Mucosa of descending colon (tissue), 3 donors: ENCODE measurements around the gene H6PD. TPM values are rescaled to one million over a fixed set of nuclear protein-coding genes. Genes with fewer than 3 reads are reported as not detected.

ENCODE experiments used
- ATAC-seq: fragments of 200-7000 bp; cut with Tn5 transposase; one replicate; pipeline ENCODE4 v1.9.1; 2020; ENCODE audit warnings: mild to moderate bottlenecking, moderate library complexity
- DNase-seq, 3 donors: peaks; one replicate each; pipeline ENCODE4 v3.0.0-alpha.2; 2020
- H3K36me3 ChIP-seq: fragments of 200-600 bp; one replicate; pipeline ENCODE4 v1.8.0; 2021; ENCODE audit warnings: low read depth, mild to moderate bottlenecking
- H3K4me1 ChIP-seq: fragments of 200-600 bp; one replicate; pipeline ENCODE4 v1.8.0; 2021; ENCODE audit warnings: low read depth, mild to moderate bottlenecking
- H3K4me3 ChIP-seq: fragments of 200-600 bp; one replicate; pipeline ENCODE4 v1.8.0; 2021; ENCODE audit warnings: mild to moderate bottlenecking
- H3K9me3 ChIP-seq: fragments of 200-600 bp; one replicate; pipeline ENCODE4 v1.8.0; 2021; ENCODE audit warnings: mild to moderate bottlenecking
- CTCF ChIP-seq: fragments of 200-600 bp; IDR thresholded peaks from one replicate; pipeline ENCODE4 v1.8.0; 2022; ENCODE audit warnings: antibody characterized with exemption, mild to moderate bottlenecking
- intact Hi-C, 2 donors: fragments of 100-400 bp; cut with DNase I in 1 of 2; cut with micrococcal nuclease in 1 of 2; formaldehyde crosslinking; loops; one replicate each; pipeline versions ENCODE4 v1.11.0 to v1.11.1; 2022; cut with DNase I, micrococcal nuclease
- total RNA-seq, 3 donors: library from RNA; stranded (reverse); fragmentation: NEBNext Ultra II Directional in 2 of 3; extraction: Animal tissue kit (Norgen Biotek cat#: 25700) in 2 of 3; gene quantifications; one replicate each; pipeline versions ENCODE4 v1.2.1 to v1.2.4, GENCODE V29; 2021 to 2023
- donor health status: DM: no; HTN: no; CAD: no; lungs with moderate emphysema.
- donor health status: DM: no; HTN: no; CAD: no.
- donor health status: DM: no; HTN: yes; CAD: no.

The H6PD gene
- total RNA-seq, 3 donors from 2014 or later, result 27.6 to 35.3 (median 31.9) TPM

GRCh38 chr1:9240914-9241820 is 6.6 kb downstream of the H6PD start:
- no peak for ATAC-seq
- Histone ChIP-seq H3K36me3 (no peaks in the 10 kb centered on the region), H3K9me3 (no peaks in the 10 kb centered on the region), H3K4me3 (no peak overlapping the region), H3K4me1 (peaks cover 35% of the 10 kb centered on the region)
- DNase-seq, result no peak
- TF ChIP-seq CTCF, result no peak
- intact Hi-C loops, result no loop called here

GRCh38 chr1:9241891-9242290 is 7.3 kb downstream of the H6PD start:
- ATAC-seq, result no peak
- intact Hi-C loops, result no loop called here
- TF ChIP-seq CTCF, result no peak

GRCh38 chr1:9242338-9242969 is 7.9 kb downstream of the H6PD start:
- intact Hi-C loops, result no loop called here
- Histone ChIP-seq H3K36me3 (no peaks in the 10 kb centered on the region), H3K4me1 (peaks cover 35% of the 10 kb centered on the region), H3K4me3 (no peak overlapping the region), H3K9me3 (no peaks in the 10 kb centered on the region)
- no peak for TF ChIP-seq CTCF
- DNase-seq, result peak in 2 of 3 donors; percentile 48 to 58
- ATAC-seq, result peak; percentile 6

More at GRCh38 chr1:9241891-9242290, 7.3 kb downstream of the H6PD start:
- no peak overlapping the region for H3K4me3 ChIP-seq
- no peak for DNase-seq
- H3K9me3 ChIP-seq, result no peaks in the 10 kb centered on the region
- peaks cover 35% of the 10 kb centered on the region for H3K4me1 ChIP-seq
- no peaks in the 10 kb centered on the region for H3K36me3 ChIP-seq

- Histone ChIP-seq H3K9me3 (no peaks in the 10 kb centered on the region), H3K36me3 (no peaks in the 10 kb centered on the region), H3K4me3 (no peak overlapping the region), H3K4me1 (peaks cover 33% of the 10 kb centered on the region)
- no peak for TF ChIP-seq CTCF
- intact Hi-C loops, result no loop called here
- ATAC-seq, result no peak
- DNase-seq, result no peak
Measured at GRCh38 chr1:9243066-9243739, 8.6 kb downstream of the H6PD start.

GRCh38 chr1:9244501-9245229 is 10.1 kb downstream of the H6PD start:
- H3K9me3 ChIP-seq, result no peaks in the 10 kb centered on the region
- H3K4me3 ChIP-seq, result no peak overlapping the region
- peak; percentile 59 to 81 (median 61) for DNase-seq
- TF ChIP-seq CTCF, result no peak
- ATAC-seq, result peak; percentile 90
- intact Hi-C loops, result no loop called here
- no peaks in the 10 kb centered on the region for H3K36me3 ChIP-seq
- peaks cover 19% of the 10 kb centered on the region for H3K4me1 ChIP-seq
